HG03196 (cell line): ENCODE results near the gene SNRPN.
"Not testable (repeated sequence)": the region's sequence is repeated elsewhere in the genome, so short reads cannot be mapped to it uniquely, and the experiment has no call there.

Experiments
- ATAC-seq: cut with Tn5 transposase; IDR thresholded peaks from one replicate; pipeline ENCODE4 v1.9.1; 2021; ENCODE audit not compliant: unreplicated experiment

SNRPN gene

GRCh38 chr15:24966364-24967103, 11.7 kb downstream of the SNRPN start:
- no peak for ATAC-seq

- ATAC-seq, result no peak
These were observed 16.3 kb downstream of the SNRPN start for GRCh38 chr15:24971052-24971451.

- no peak for ATAC-seq
These were observed 17.0 kb downstream of the SNRPN start for GRCh38 chr15:24971772-24972171.

GRCh38 chr15:24972707-24973106, 17.9 kb downstream of the SNRPN start:
- not testable (repeated sequence) for ATAC-seq

- ATAC-seq, result no peak
These were observed 22.1 kb downstream of the SNRPN start for GRCh38 chr15:24976932-24977331.

GRCh38 chr15:24977686-24978085, 22.9 kb downstream of the SNRPN start:
- ATAC-seq, result no peak

- ATAC-seq, result no peak
These were observed 30.4 kb downstream of the SNRPN start for GRCh38 chr15:24985224-24985623.

GRCh38 chr15:24986653-24987052, 31.9 kb downstream of the SNRPN start:
- ATAC-seq, result no peak

GRCh38 chr15:25019434-25019833, 64.6 kb downstream of the SNRPN start:
- no peak for ATAC-seq

GRCh38 chr15:25022233-25022632, 67.4 kb downstream of the SNRPN start:
- no peak for ATAC-seq
